Lower leg skin (tissue), 3 donors: ENCODE data around the gene NFE2L1.

Source experiments
- CTCF ChIP-seq, 3 donors: fragments of 450-650 bp; IDR thresholded peaks; one replicate each; pipeline ENCODE4 v1.5.1; 2016; ENCODE audit warnings: antibody characterized with exemption in 3 of 3, mild to moderate bottlenecking in 3 of 3, moderate library complexity in 2 of 3
- POLR2A ChIP-seq, 2 donors: fragments of 450-650 bp; IDR thresholded peaks; one replicate each; pipeline ENCODE4 v1.6.1; 2016 to 2017; ENCODE audit warnings: antibody characterized with exemption in 2 of 2, mild to moderate bottlenecking in 1 of 2, moderate library complexity in 1 of 2

- no peak for TF ChIP-seq CTCF (IDR thresholded peaks at IDR 0.05)
- TF ChIP-seq POLR2A (IDR thresholded peaks at IDR 0.05) = no peak
These were observed 52.4 kb downstream of the NFE2L1 start for GRCh38 chr17:48100591-48101011.
